Effector memory CD4-positive, alpha-beta T cell (primary cell): ENCODE results near the gene CD300LG.
"Not testable (repeated sequence)": the region's sequence is repeated elsewhere in the genome, so short reads cannot be mapped to it uniquely, and the experiment has no call there.

Source experiments
- DNase-seq, 3 donors: peaks; one replicate each; pipeline ENCODE4 v3.0.0-alpha.2; 2020
- H3K27ac ChIP-seq: 2 replicates; pipeline ENCODE4 v1.7.0; 2013; ENCODE audit warnings: mild to moderate bottlenecking, low read length, moderate library complexity; ENCODE audit not compliant: insufficient read depth, poor library complexity, severe bottlenecking
- H3K27me3 ChIP-seq: replicated peaks from 2 replicates; pipeline ENCODE4 v1.7.0; 2013; ENCODE audit warnings: mild to moderate bottlenecking, low read length; ENCODE audit not compliant: insufficient read depth, control insufficient read depth, poor library complexity, severe bottlenecking
- H3K36me3 ChIP-seq: 2 replicates; pipeline ENCODE4 v1.7.0; 2013; ENCODE audit warnings: mild to moderate bottlenecking, low read length, moderate library complexity; ENCODE audit not compliant: control insufficient read depth, insufficient read depth
- H3K4me1 ChIP-seq: 2 replicates; pipeline ENCODE4 v1.7.0; 2013; ENCODE audit warnings: low read length, mild to moderate bottlenecking; ENCODE audit not compliant: control insufficient read depth, insufficient read depth, poor library complexity, severe bottlenecking
- H3K4me3 ChIP-seq: 2 replicates; pipeline ENCODE4 v1.7.0; 2013; ENCODE audit warnings: low read length, low read depth, mild to moderate bottlenecking; ENCODE audit not compliant: insufficient read depth, poor library complexity, severe bottlenecking
- H3K9me3 ChIP-seq: 2 replicates; pipeline ENCODE4 v1.7.0; 2013; ENCODE audit warnings: mild to moderate bottlenecking, low read length, moderate library complexity; ENCODE audit not compliant: control insufficient read depth

The CD300LG gene

GRCh38 chr17:43860077-43860725 is 13.2 kb downstream of the CD300LG start:
- H3K36me3 ChIP-seq = no peaks in the 10 kb centered on the region
- no peak for DNase-seq
- no peaks in the 10 kb centered on the region for H3K4me1 ChIP-seq
- H3K4me3 ChIP-seq = no peak overlapping the region
- H3K27ac ChIP-seq = no peak overlapping the region
- no peaks in the 10 kb centered on the region for H3K9me3 ChIP-seq
- peaks cover 3% of the 10 kb centered on the region for H3K27me3 ChIP-seq

- H3K4me3 ChIP-seq = no peak overlapping the region
- DNase-seq = no peak
- H3K27ac ChIP-seq = no peak overlapping the region
- no peaks in the 10 kb centered on the region for H3K36me3 ChIP-seq
- H3K9me3 ChIP-seq = no peaks in the 10 kb centered on the region
- H3K27me3 ChIP-seq = peaks cover 3% of the 10 kb centered on the region
- no peaks in the 10 kb centered on the region for H3K4me1 ChIP-seq
These were observed 14.1 kb downstream of the CD300LG start for GRCh38 chr17:43860927-43861622.

GRCh38 chr17:43861960-43862359 is 15.0 kb downstream of the CD300LG start:
- Histone ChIP-seq H3K27me3 (peaks cover 3% of the 10 kb centered on the region), H3K36me3 (no peaks in the 10 kb centered on the region), H3K4me1 (no peaks in the 10 kb centered on the region), H3K27ac (no peak overlapping the region), H3K4me3 (no peak overlapping the region), H3K9me3 (no peaks in the 10 kb centered on the region)
- DNase-seq = no peak

GRCh38 chr17:43864161-43864984 is 17.4 kb downstream of the CD300LG start:
- H3K27ac ChIP-seq = no peak overlapping the region
- no peaks in the 10 kb centered on the region for H3K4me1 ChIP-seq
- no peaks in the 10 kb centered on the region for H3K9me3 ChIP-seq
- no peaks in the 10 kb centered on the region for H3K36me3 ChIP-seq
- H3K4me3 ChIP-seq = no peak overlapping the region
- no peaks in the 10 kb centered on the region for H3K27me3 ChIP-seq
- no peak for DNase-seq

GRCh38 chr17:43868226-43868994 is 21.4 kb downstream of the CD300LG start:
- Histone ChIP-seq H3K4me1 (no peaks in the 10 kb centered on the region), H3K27ac (no peak overlapping the region), H3K4me3 (no peak overlapping the region), H3K27me3 (no peaks in the 10 kb centered on the region), H3K36me3 (no peaks in the 10 kb centered on the region), H3K9me3 (no peaks in the 10 kb centered on the region)
- no peak for DNase-seq

GRCh38 chr17:43869031-43869430 is 22.1 kb downstream of the CD300LG start:
- H3K4me3 ChIP-seq, H3K9me3 ChIP-seq, H3K4me1 ChIP-seq, DNase-seq, H3K36me3 ChIP-seq, H3K27me3 ChIP-seq, H3K27ac ChIP-seq: not testable (repeated sequence)

GRCh38 chr17:43871946-43872690 is 25.1 kb downstream of the CD300LG start:
- no peak for DNase-seq
- Histone ChIP-seq H3K4me3 (no peak overlapping the region), H3K27me3 (no peaks in the 10 kb centered on the region), H3K27ac (no peak overlapping the region), H3K36me3 (no peaks in the 10 kb centered on the region), H3K4me1 (no peaks in the 10 kb centered on the region), H3K9me3 (no peaks in the 10 kb centered on the region)

GRCh38 chr17:43873091-43873490 is 26.1 kb downstream of the CD300LG start:
- no peaks in the 10 kb centered on the region for H3K9me3 ChIP-seq
- no peak overlapping the region for H3K27ac ChIP-seq
- no peaks in the 10 kb centered on the region for H3K27me3 ChIP-seq
- H3K36me3 ChIP-seq = no peaks in the 10 kb centered on the region
- H3K4me1 ChIP-seq = no peaks in the 10 kb centered on the region
- no peak overlapping the region for H3K4me3 ChIP-seq
- no peak for DNase-seq

- Histone ChIP-seq H3K9me3 (no peaks in the 10 kb centered on the region), H3K4me3 (no peak overlapping the region), H3K4me1 (no peaks in the 10 kb centered on the region), H3K27ac (no peak overlapping the region), H3K36me3 (no peaks in the 10 kb centered on the region), H3K27me3 (no peaks in the 10 kb centered on the region)
- DNase-seq = no peak
These were observed 26.8 kb downstream of the CD300LG start for GRCh38 chr17:43873815-43874214.
